Naive B cell (primary cell): ENCODE results near the gene CNTN5. TPM values are rescaled to one million over a fixed set of nuclear protein-coding genes. Genes with fewer than 3 reads are reported as not detected.
A peak's percentile ranks its signal among the peaks of the same experiment; 100 is the strongest.

Source experiments
- ATAC-seq, 2 donors: fragments of 150-1000 bp; cut with Tn5 transposase; 2 replicates each; pipeline ENCODE4 v1.10.0; 2021; ENCODE audit warnings: low read depth in 2 of 2, mild to moderate bottlenecking in 2 of 2, moderate library complexity in 2 of 2
- DNase-seq: peaks from one replicate; pipeline ENCODE4 v3.0.0; 2022
- H3K27ac Mint-ChIP-seq, 6 donors: one replicate each; pipeline ENCODE4 v1.8.0; 2020 to 2022; ENCODE audit warnings: mild to moderate bottlenecking in 6 of 6, mixed read lengths in 6 of 6, moderate library complexity in 5 of 6, inconsistent platforms in 2 of 6
- H3K27me3 Mint-ChIP-seq, 3 donors: one replicate each; pipeline ENCODE4 v1.8.0; 2021 to 2022; ENCODE audit warnings: mixed read lengths in 3 of 3, mild to moderate bottlenecking in 1 of 3
- H3K36me3 Mint-ChIP-seq, 2 donors: one replicate each; pipeline ENCODE4 v1.8.0; 2020 to 2022; ENCODE audit warnings: mixed read lengths in 2 of 2, inconsistent platforms in 1 of 2, mild to moderate bottlenecking in 1 of 2
- H3K4me1 Mint-ChIP-seq, 3 donors: one replicate each; pipeline ENCODE4 v1.8.0; 2020 to 2022; ENCODE audit warnings: mixed read lengths in 3 of 3, inconsistent platforms in 1 of 3, mild to moderate bottlenecking in 1 of 3, moderate library complexity in 1 of 3
- H3K4me3 Mint-ChIP-seq, 8 donors: one replicate each; pipeline ENCODE4 v1.8.0; 2020 to 2022; ENCODE audit warnings: mild to moderate bottlenecking in 8 of 8, mixed read lengths in 8 of 8, moderate library complexity in 8 of 8, inconsistent platforms in 2 of 8
- H3K9me3 Mint-ChIP-seq, 7 donors: one replicate each; pipeline ENCODE4 v1.8.0; 2020 to 2022; ENCODE audit warnings: mixed read lengths in 7 of 7, mild to moderate bottlenecking in 5 of 7, inconsistent platforms in 2 of 7, moderate library complexity in 1 of 7
- polyA plus RNA-seq, 6 donors: library from polyadenylated mRNA; unstranded; fragments of 300-500 nt; fragmentation: Illumina TruSeq; gene quantifications; one replicate each; pipeline ENCODE4 v1.2.3, GENCODE V29; 2021; ENCODE audit warnings: low read depth in 6 of 6

The CNTN5 gene
- polyA plus RNA-seq, 6 donors from 2014 or later, result not detected

DNA sequence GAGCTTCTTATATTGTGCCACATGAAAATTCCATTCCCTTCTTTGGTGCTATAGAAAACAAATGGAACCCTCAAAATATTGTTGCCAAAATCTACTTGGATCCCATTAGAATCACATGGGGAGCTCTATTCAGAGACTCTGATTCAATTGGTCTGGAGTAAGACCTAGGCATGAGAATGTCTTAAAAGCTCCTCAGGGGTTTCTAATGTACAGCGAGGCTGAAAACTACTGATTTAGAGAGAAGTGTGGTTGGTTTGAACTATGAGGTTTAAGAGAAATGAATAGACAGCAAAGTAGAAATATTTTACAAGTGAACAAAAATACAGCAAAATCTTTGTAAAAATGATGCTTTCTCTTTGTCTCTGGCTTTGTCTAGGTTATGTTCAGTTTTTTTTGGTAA, 514.7 kb downstream of the CNTN5 start:
- H3K4me3 Mint-ChIP-seq, result no peak overlapping the region
- DNase-seq (no peak), ATAC-seq (no peak)
- H3K27ac Mint-ChIP-seq, result no peak overlapping the region
- H3K36me3 Mint-ChIP-seq, result no peaks in the 10 kb centered on the region
- H3K9me3 Mint-ChIP-seq, result peaks cover 0 to 8% (median 2%) of the 10 kb centered on the region in 7 donors
- H3K4me1 Mint-ChIP-seq, result no peaks in the 10 kb centered on the region
- no peaks in the 10 kb centered on the region for H3K27me3 Mint-ChIP-seq

DNA sequence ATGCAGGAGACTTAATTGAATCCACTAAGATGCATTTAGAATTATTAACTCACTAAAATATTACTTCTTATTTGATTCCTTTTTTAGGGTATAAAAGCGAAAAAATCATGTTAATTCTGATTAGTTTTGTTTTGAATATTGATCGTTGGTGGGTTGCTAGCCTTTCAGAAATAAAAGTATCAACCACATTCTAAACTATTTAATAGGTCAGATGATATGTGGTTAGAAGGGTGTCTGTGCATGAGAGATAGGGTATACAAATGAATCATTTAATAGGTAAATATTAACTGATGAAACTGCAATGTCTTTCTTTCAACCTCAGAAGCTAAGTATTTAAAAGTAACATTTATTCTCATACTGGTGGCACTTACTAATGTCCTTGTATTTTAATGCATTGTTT, 515.1 kb downstream of the CNTN5 start:
- ATAC-seq (no peak), DNase-seq (no peak)
- Mint-ChIP-seq H3K27me3 (no peaks in the 10 kb centered on the region), H3K4me3 (no peak overlapping the region), H3K9me3 (peaks cover 0 to 7% (median 2%) of the 10 kb centered on the region in 7 donors), H3K36me3 (no peaks in the 10 kb centered on the region), H3K4me1 (no peaks in the 10 kb centered on the region), H3K27ac (no peak overlapping the region)

DNA sequence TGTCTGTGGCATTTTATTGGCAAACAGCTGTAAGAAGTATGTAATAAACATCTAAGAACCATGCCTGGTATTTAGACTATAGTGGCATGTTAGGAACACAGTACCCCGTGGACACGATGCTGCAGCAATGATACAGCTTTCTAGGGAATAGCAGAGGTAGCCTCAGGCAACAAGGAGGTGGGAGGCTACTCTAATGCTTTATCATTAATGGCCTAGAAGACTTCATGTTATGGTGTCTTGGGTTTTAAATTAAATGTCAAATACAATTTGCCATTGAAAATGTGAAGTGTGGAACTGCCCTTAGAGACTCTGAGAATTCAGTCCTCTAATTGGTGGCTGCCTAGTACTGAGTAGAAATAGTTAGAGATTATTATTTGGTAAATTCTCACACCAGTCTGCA, 516.9 kb downstream of the CNTN5 start:
- H3K27me3 Mint-ChIP-seq, result no peaks in the 10 kb centered on the region
- DNase-seq (no peak), ATAC-seq (no peak)
- no peaks in the 10 kb centered on the region for H3K36me3 Mint-ChIP-seq
- no peak overlapping the region for H3K27ac Mint-ChIP-seq
- H3K9me3 Mint-ChIP-seq, result peaks cover 0 to 3% (median 1%) of the 10 kb centered on the region in 7 donors
- no peak overlapping the region for H3K4me3 Mint-ChIP-seq
- no peaks in the 10 kb centered on the region for H3K4me1 Mint-ChIP-seq

DNA sequence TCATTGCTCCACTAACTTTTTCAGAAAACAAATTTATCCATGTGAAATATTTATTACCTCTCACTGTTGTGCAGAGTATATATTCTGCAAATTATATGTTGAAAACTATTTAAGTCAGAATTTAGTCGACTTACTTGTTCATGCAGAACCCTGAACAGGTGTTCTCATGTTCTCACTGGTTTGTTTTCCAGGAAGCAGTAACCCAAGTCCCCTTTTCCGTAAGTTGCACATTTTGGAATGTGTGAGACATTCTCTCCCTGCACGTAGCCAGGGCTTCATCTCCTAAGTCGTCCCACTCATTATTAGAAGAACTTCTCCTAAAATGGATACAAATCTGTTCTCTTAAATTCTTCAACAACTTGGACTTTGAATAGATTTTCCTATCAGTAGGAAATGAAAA, 524.9 kb downstream of the CNTN5 start:
- Mint-ChIP-seq H3K36me3 (no peaks in the 10 kb centered on the region), H3K27ac (no peak overlapping the region), H3K27me3 (no peaks in the 10 kb centered on the region), H3K4me1 (no peaks in the 10 kb centered on the region), H3K9me3 (peaks cover 0 to 2% (median 0%) of the 10 kb centered on the region in 7 donors), H3K4me3 (no peak overlapping the region)
- ATAC-seq (no peak), DNase-seq (no peak)

DNA sequence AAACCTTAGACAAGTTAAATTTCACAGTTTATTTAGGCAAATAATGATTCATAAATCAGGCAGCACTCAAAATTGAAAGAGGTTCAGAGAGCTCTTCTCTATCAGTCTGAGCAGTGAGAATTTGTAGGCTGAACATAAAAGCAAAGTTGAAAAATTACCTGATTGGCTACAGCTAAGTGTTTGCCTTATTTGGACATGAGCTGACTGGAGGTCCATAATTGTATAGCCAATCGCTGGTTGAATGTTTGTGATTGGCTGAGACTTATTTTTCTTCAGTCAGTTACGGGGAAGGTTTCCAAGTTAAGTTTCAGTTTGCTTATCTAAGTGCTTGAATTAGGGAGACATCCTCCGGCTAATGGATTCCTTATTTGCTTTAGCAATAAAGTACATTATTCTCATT, 527.5 kb downstream of the CNTN5 start:
- no peak overlapping the region for H3K4me3 Mint-ChIP-seq
- H3K27ac Mint-ChIP-seq, result no peak overlapping the region
- DNase-seq, result no peak
- H3K27me3 Mint-ChIP-seq, result no peaks in the 10 kb centered on the region
- no peak for ATAC-seq
- H3K36me3 Mint-ChIP-seq, result no peaks in the 10 kb centered on the region
- H3K9me3 Mint-ChIP-seq, result no peaks in the 10 kb centered on the region
- no peaks in the 10 kb centered on the region for H3K4me1 Mint-ChIP-seq

DNA sequence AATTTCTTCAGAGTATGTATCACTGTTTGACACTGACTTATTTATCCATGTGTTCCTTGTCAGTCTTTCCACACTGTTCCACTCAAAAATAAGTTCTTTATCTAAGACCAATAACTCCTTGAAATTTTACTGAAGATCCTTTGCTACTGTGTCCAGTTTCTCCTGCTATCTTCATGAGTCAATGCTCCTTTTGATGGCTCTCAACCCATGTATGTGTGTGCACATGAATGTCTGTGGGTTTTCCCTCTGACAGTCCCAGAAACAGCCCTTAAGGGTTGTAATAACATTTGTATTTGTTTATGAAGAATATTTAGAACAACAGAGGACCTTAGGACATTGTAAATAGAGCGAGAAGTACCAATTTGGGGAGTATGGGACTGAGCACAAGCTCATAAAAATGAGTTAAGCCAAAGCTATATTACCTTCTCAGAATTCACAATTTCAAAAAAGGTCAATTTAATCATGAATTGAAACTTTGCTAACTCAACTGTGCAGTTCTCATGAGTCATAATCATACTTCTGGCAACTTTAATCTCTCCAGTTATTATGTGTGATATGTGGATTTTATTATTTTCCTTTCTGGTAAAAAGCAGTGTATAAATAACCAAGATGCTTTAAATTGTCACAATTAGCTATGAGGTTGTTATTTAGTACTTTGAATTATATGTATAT, 533.6 kb downstream of the CNTN5 start:
- Mint-ChIP-seq H3K9me3 (no peaks in the 10 kb centered on the region), H3K4me1 (no peaks in the 10 kb centered on the region), H3K27me3 (no peaks in the 10 kb centered on the region), H3K36me3 (no peaks in the 10 kb centered on the region), H3K4me3 (no peak overlapping the region), H3K27ac (no peak overlapping the region)
- DNase-seq (no peak), ATAC-seq (no peak)

DNA sequence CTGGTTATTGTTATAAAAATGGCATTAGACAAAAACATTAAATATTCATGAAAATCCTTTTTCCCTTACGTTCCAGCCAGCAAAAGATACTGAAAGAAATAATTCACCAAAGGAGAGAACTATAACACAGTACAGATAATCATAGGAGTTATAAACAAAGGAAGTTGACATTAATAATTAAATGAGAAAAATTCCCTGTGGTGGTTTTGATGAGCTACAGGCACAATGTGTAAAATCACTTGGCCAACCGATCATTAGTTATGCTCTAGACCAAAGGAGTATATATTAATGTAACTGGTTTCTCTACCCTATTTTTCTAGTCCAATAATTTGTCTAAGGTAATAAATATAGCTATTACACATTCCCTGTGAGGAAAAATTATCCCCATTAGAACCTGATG, 534.7 kb downstream of the CNTN5 start:
- Mint-ChIP-seq H3K27ac (peak overlapping the region in 1 of 6 donors; percentile 1), H3K4me3 (no peak overlapping the region), H3K27me3 (no peaks in the 10 kb centered on the region), H3K36me3 (no peaks in the 10 kb centered on the region), H3K4me1 (no peaks in the 10 kb centered on the region), H3K9me3 (no peaks in the 10 kb centered on the region)
- DNase-seq (no peak), ATAC-seq (no peak)

DNA sequence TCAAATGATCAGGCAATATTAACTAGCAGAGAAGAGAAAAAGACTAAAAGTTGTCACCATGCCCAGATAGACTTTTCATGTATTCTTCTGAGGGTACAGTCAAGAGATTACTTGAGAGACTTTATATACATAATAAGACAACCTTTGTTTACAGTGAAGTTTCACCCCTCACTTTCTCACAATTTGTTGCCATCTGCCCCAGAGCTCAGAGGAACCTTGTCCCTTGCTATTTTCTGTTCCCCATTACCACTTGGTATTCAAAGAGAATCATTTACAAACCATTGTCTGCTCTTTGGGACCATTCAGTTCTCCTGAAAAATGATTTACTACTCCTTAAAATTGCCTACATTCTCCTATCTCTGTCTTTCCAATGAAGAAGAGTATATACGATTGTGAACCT, 544.6 kb downstream of the CNTN5 start:
- ATAC-seq, result no peak
- Mint-ChIP-seq H3K36me3 (no peaks in the 10 kb centered on the region), H3K4me1 (no peaks in the 10 kb centered on the region), H3K4me3 (no peak overlapping the region), H3K27me3 (no peaks in the 10 kb centered on the region), H3K27ac (no peak overlapping the region), H3K9me3 (peaks cover 0 to 4% (median 0%) of the 10 kb centered on the region in 7 donors)
- DNase-seq, result no peak

DNA sequence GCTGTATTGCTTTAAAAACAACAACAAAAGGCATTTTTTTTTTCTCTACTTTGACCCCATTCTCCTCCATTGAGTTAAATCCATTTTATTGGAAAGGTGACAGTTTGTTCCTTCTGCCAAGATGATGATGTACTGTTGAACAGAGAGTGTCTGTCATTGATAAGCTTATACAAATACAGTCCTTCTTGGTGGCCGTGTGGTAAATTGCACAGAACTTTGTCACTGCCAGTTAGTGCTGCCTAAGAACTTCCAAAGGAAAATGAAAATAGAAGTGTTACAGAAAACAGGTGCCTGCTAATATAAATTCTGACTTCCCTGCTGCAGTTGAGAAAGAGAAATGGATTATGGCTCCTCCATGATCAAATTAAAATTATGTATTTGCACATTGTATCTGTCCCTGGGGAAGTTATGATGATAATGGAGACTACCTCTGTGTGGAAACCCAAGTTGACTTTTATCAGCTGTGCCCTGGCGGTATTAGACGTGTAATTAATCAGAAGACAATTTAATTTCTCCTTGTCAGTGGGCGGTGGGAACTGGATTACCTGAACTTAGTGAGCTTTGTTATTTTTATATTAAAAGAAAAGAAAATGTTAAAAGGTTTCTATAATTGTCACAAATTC, 546.7 kb downstream of the CNTN5 start:
- H3K4me3 Mint-ChIP-seq, result no peak overlapping the region
- H3K27ac Mint-ChIP-seq, result no peak overlapping the region
- no peaks in the 10 kb centered on the region for H3K27me3 Mint-ChIP-seq
- H3K4me1 Mint-ChIP-seq, result no peaks in the 10 kb centered on the region
- peaks cover 0 to 4% (median 0%) of the 10 kb centered on the region in 7 donors for H3K9me3 Mint-ChIP-seq
- H3K36me3 Mint-ChIP-seq, result no peaks in the 10 kb centered on the region
- DNase-seq (no peak), ATAC-seq (no peak)

DNA sequence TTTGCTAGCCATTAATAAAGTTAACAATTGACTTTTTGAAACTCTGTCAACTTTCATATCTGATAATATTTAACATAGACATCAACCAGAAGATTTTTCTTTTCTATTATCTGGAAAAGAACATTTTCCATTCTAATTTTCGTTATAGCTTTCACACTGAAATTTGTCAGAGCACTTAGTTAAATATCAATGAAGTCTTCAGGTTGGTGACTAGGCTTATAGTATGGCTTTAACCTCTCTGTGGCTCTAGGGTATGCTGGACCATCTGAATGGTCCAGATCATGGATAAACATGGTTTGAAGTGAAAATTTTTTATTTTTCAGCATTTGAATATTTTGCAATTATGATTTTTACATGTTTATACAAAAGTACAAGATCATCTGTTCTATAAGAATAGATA, 548.1 kb downstream of the CNTN5 start:
- Mint-ChIP-seq H3K4me3 (no peak overlapping the region), H3K4me1 (no peaks in the 10 kb centered on the region), H3K27me3 (no peaks in the 10 kb centered on the region), H3K27ac (no peak overlapping the region), H3K36me3 (no peaks in the 10 kb centered on the region), H3K9me3 (peaks cover 0 to 9% (median 0%) of the 10 kb centered on the region in 7 donors)
- no peak for DNase-seq
- no peak for ATAC-seq

DNA sequence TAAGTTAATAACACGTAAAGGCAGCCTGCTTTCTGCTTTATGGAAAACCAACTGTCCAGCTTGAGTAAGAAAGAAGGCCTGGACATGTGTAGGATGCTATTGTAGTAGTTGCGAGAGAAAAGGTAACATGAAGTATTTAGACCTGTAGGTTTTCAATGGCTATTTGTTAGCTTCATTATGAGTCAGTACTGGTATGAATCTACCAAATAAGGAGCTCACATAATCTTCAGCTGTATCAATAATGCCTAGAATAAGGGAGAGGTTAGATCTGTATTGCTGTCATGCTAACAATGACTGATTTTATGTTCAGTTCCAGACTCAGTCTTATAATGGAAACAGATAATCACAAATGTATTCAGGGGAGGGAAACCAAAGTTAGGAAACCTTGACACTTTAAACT, 550.3 kb downstream of the CNTN5 start:
- no peaks in the 10 kb centered on the region for H3K27me3 Mint-ChIP-seq
- no peak for DNase-seq
- H3K4me1 Mint-ChIP-seq, result no peaks in the 10 kb centered on the region
- peak overlapping the region in 1 of 6 donors; percentile 6 for H3K27ac Mint-ChIP-seq
- H3K9me3 Mint-ChIP-seq, result peaks cover 0 to 10% (median 6%) of the 10 kb centered on the region in 7 donors
- ATAC-seq, result no peak
- H3K36me3 Mint-ChIP-seq, result no peaks in the 10 kb centered on the region
- no peak overlapping the region for H3K4me3 Mint-ChIP-seq

DNA sequence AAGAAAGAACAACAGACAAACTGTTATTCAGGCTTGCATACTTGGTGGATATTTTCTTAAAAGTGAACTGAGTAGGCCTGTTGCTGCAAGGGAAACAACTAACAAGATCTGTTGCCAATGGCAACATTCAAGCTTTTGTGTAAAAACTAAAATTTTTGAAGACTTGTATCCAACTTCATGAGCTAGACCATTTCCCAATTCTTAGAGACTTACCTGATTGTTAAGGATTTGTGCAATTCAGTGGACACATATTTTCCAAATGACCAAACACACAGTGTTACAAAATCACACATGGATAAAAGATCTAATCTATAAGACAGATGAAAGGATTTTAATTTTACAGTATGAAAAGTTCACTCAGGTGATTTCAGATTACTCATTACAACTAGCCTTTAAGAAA, 564.1 kb downstream of the CNTN5 start:
- no peak overlapping the region for H3K4me3 Mint-ChIP-seq
- ATAC-seq, result no peak
- H3K27ac Mint-ChIP-seq, result no peak overlapping the region
- H3K36me3 Mint-ChIP-seq, result no peaks in the 10 kb centered on the region
- no peaks in the 10 kb centered on the region for H3K4me1 Mint-ChIP-seq
- DNase-seq, result no peak
- peaks cover 4 to 11% (median 6%) of the 10 kb centered on the region in 7 donors for H3K9me3 Mint-ChIP-seq
- no peaks in the 10 kb centered on the region for H3K27me3 Mint-ChIP-seq

DNA sequence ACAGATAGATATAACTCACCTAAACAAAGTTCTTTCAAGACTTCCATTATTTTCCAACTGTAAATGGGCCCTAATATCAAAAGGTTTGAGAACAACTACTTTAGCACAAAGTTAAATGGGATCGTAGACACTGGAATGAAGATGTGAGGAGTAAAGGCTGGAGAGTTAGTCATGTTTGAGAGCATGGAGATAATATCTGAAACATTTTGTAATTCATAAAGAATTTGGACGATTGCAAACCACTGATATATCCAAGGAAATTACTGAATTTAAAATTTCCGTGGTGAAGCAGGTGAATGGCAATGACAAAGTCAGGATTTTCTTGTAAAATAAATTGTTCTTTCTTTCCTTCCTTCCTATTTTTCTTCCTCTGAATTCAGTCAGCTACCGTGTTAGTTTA, 564.9 kb downstream of the CNTN5 start:
- DNase-seq (no peak), ATAC-seq (no peak)
- no peaks in the 10 kb centered on the region for H3K27me3 Mint-ChIP-seq
- no peaks in the 10 kb centered on the region for H3K4me1 Mint-ChIP-seq
- H3K36me3 Mint-ChIP-seq, result no peaks in the 10 kb centered on the region
- peaks cover 4 to 10% (median 6%) of the 10 kb centered on the region in 7 donors for H3K9me3 Mint-ChIP-seq
- no peak overlapping the region for H3K4me3 Mint-ChIP-seq
- no peak overlapping the region for H3K27ac Mint-ChIP-seq

DNA sequence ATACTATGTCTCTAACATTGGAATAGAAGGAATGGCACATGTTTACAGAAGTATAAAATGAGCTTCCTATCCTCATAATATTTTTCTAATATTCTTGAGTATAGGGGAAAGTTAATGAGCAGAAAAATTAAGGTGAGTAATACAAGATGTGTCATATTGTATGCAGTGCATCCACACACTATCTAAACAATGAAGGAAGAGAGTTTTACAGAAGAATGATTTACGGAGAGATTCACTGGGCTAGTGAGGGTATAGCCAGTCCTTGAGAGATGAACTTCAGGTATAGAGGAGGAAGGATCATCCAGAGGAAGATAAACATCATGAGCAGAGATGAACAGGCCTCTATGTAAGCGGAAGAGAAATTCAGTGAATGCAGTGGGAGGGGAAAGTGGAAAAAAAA, 569.0 kb downstream of the CNTN5 start:
- no peaks in the 10 kb centered on the region for H3K4me1 Mint-ChIP-seq
- no peak for DNase-seq
- no peak overlapping the region for H3K27ac Mint-ChIP-seq

More for the DNA sequence above, 569.0 kb downstream of the CNTN5 start:
- Mint-ChIP-seq H3K36me3 (no peaks in the 10 kb centered on the region), H3K27me3 (no peaks in the 10 kb centered on the region), H3K4me3 (no peak overlapping the region), H3K9me3 (peaks cover 0 to 10% (median 0%) of the 10 kb centered on the region in 7 donors)
- ATAC-seq, result no peak
